Left kidney (tissue), 8 donors: ENCODE measurements around the gene METTL2B. TPM values are rescaled to one million over a fixed set of nuclear protein-coding genes. Genes with fewer than 3 reads are reported as not detected.

Experiments used
- DNase-seq: peaks from one replicate; pipeline ENCODE4 v3.0.0-alpha.2; 2013
- long read RNA-seq, 8 donors: transcript quantifications; one replicate each; lab custom pipeline, GENCODE V29; 2026
- polyA plus RNA-seq: library from polyadenylated mRNA; unstranded; fragments of 120-200 nt; gene quantifications from one replicate; pipeline ENCODE4 v1.2.1, GENCODE V29; 2013; ENCODE audit not compliant: insufficient read length

The METTL2B gene
- polyA plus RNA-seq = 40.5 TPM
- long read RNA-seq, donor 1, partial matches to known transcripts = 0 of 2 reads
- long read RNA-seq, donor 1, other reads (novel, unspliced or antisense) = 0 of 2 reads
- long read RNA-seq, donor 2, partial matches to known transcripts = 0 of 3 reads
- long read RNA-seq, donor 2, other reads (novel, unspliced or antisense) = 0 of 3 reads
- long read RNA-seq, donor 3, transcript METTL2B-201 (9 exons, 2,182 nt) = major isoform, 8 of 11 reads
- long read RNA-seq, donor 3, partial matches to known transcripts = 0 of 11 reads
- long read RNA-seq, donor 3, other reads (novel, unspliced or antisense) = 0 of 11 reads
- long read RNA-seq, donor 4 = 0 reads
- long read RNA-seq, donor 5, partial matches to known transcripts = 0 of 7 reads
- long read RNA-seq, donor 5, other reads (novel, unspliced or antisense) = 0 of 7 reads
- long read RNA-seq, donor 6, partial matches to known transcripts = 0 of 4 reads
- long read RNA-seq, donor 6, other reads (novel, unspliced or antisense) = 0 of 4 reads
- long read RNA-seq, donor 7, partial matches to known transcripts = 0 of 4 reads
- long read RNA-seq, donor 7, other reads (novel, unspliced or antisense) = 0 of 4 reads
- long read RNA-seq, donor 8, partial matches to known transcripts = 0 of 1 reads
- long read RNA-seq, donor 8, other reads (novel, unspliced or antisense) = 0 of 1 reads

GRCh38 chr7:128476402-128477335 lies at the start of gene METTL2B:
Gene METTL2B, plus strand, starts transcription at chr7:128476748. Its CDS starts 18 bp downstream, at chr7:128476766.
- DNase-seq = peak; percentile 85

GRCh38 chr7:128427289-128427891 lies 49.2 kb upstream of the METTL2B start:
- peak; percentile 73 for DNase-seq

GRCh38 chr7:128430207-128430606 lies 46.3 kb upstream of the METTL2B start:
- DNase-seq = no peak

- no peak for DNase-seq
Measured at GRCh38 chr7:128431221-128431620, 45.3 kb upstream of the METTL2B start.

- DNase-seq = no peak
Measured at GRCh38 chr7:128431754-128432153, 44.8 kb upstream of the METTL2B start.

- no peak for DNase-seq
Measured at GRCh38 chr7:128434413-128435326, 41.9 kb upstream of the METTL2B start.

GRCh38 chr7:128435327-128435686 lies 41.2 kb upstream of the METTL2B start:
- no peak for DNase-seq

- DNase-seq = no peak
Measured at GRCh38 chr7:128437426-128438332, 38.9 kb upstream of the METTL2B start.

GRCh38 chr7:128442356-128442755 lies 34.2 kb upstream of the METTL2B start:
- DNase-seq = no peak

GRCh38 chr7:128443831-128444600 lies 32.5 kb upstream of the METTL2B start:
- DNase-seq = no peak

- no peak for DNase-seq
Measured at GRCh38 chr7:128446306-128446705, 30.2 kb upstream of the METTL2B start.

- DNase-seq = no peak
Measured at GRCh38 chr7:128447941-128448564, 28.5 kb upstream of the METTL2B start.

GRCh38 chr7:128448751-128449302 lies 27.7 kb upstream of the METTL2B start:
- no peak for DNase-seq

- no peak for DNase-seq
Measured at GRCh38 chr7:128450409-128450808, 26.1 kb upstream of the METTL2B start.

GRCh38 chr7:128450913-128451312 lies 25.6 kb upstream of the METTL2B start:
- DNase-seq = no peak

- DNase-seq = no peak
Measured at GRCh38 chr7:128452552-128452951, 24.0 kb upstream of the METTL2B start.

GRCh38 chr7:128453836-128454804 lies 22.4 kb upstream of the METTL2B start:
- peak; percentile 84 for DNase-seq
